ENCODE data around the gene WNT3A.

WNT3A gene

GRCh38 chr1:228100822-228101613 lies 94.2 kb downstream of the WNT3A start:
- no peak for DNase-seq (ENCODE audit: low spot score)

GRCh38 chr1:228101614-228101993 lies 94.8 kb downstream of the WNT3A start:
- DNase-seq (ENCODE audit: low spot score): no peak

- peak; percentile 62 for DNase-seq (ENCODE audit: low spot score)
Observed at GRCh38 chr1:228101994-228102790, 95.4 kb downstream of the WNT3A start.

GRCh38 chr1:228102791-228103620 lies 96.2 kb downstream of the WNT3A start, which contains the start of gene C1orf35:
Gene C1orf35 (minus strand): TSS chr1:228103325. CDS start chr1:228103227, 98 bp downstream.
- DNase-seq (ENCODE audit: low spot score): peak; percentile 95

GRCh38 chr1:228104526-228105269 lies 97.9 kb downstream of the WNT3A start:
- DNase-seq (ENCODE audit: low spot score): no peak

GRCh38 chr1:228105270-228105995 lies 98.6 kb downstream of the WNT3A start:
- DNase-seq (ENCODE audit: low spot score): no peak

- no peak for DNase-seq (ENCODE audit: low spot score)
Observed at GRCh38 chr1:228105996-228106799, 99.4 kb downstream of the WNT3A start.

- no peak for DNase-seq (ENCODE audit: low spot score)
Observed at GRCh38 chr1:228106800-228107054, 99.9 kb downstream of the WNT3A start.

GRCh38 chr1:228107636-228108035 lies 100.8 kb downstream of the WNT3A start:
- no peak for DNase-seq (ENCODE audit: low spot score)

- no peak for DNase-seq (ENCODE audit: low spot score)
Observed at GRCh38 chr1:228108055-228108690, 101.4 kb downstream of the WNT3A start.

GRCh38 chr1:228108742-228109072 lies 101.9 kb downstream of the WNT3A start:
- DNase-seq (ENCODE audit: low spot score): no peak

GRCh38 chr1:228109073-228109961 lies 102.5 kb downstream of the WNT3A start, which contains the start of gene MRPL55:
Gene MRPL55 (minus strand): TSS chr1:228109299. CDS start chr1:228108260, 1,039 bp downstream.
- DNase-seq (ENCODE audit: low spot score): peak; percentile 94

- no peak for DNase-seq (ENCODE audit: low spot score)
Observed at GRCh38 chr1:228109962-228110488, 103.2 kb downstream of the WNT3A start.

GRCh38 chr1:228110556-228110955 lies 103.8 kb downstream of the WNT3A start:
- no peak for DNase-seq (ENCODE audit: low spot score)

Data from germinal center (tissue), 1 donor.